COLO829 (cell line): ENCODE measurements around the gene ZBTB48.
A peak's percentile ranks its signal among the peaks of the same experiment; 100 is the strongest.

ENCODE experiments used
- DNase-seq: peaks from one replicate; pipeline ENCODE4 v3.0.0; 2012; ENCODE audit warnings: low spot score

Gene ZBTB48

DNA sequence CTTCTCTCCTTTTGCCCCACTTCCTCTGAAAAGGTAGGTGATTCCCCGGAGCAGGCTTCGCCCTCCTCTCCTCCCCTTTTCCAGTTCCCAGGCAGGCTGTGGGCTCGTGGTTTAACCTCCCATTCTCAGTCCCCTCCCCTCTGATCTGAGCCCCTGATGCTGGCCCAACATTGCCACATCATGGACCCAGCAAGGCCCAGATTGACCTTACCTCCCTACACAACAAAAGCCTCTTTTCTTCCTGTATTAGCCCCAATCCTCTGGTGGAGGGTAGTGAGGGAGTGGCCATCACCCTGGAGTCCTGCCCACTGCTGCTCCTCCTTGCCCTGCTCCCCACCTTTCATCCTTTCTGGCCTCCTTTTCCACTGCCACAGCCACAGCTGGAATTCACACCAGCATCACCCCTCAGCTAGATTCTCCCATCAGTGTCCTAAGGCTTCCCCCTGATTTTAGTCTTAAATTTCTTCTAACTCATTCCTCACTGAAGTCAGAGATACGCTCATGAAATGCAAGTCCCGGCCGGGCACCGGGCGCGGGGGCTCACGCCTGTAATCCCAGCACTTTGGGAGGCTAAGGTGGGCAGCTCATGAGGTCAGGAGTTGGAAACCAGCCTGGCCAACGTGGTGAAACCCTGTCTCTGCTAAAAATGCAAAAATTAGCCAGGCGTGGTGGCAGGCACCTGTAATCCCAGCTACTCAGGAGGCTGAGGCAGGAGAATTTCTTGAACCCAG, 7.0 kb upstream of the ZBTB48 start:
- DNase-seq = no peak

DNA sequence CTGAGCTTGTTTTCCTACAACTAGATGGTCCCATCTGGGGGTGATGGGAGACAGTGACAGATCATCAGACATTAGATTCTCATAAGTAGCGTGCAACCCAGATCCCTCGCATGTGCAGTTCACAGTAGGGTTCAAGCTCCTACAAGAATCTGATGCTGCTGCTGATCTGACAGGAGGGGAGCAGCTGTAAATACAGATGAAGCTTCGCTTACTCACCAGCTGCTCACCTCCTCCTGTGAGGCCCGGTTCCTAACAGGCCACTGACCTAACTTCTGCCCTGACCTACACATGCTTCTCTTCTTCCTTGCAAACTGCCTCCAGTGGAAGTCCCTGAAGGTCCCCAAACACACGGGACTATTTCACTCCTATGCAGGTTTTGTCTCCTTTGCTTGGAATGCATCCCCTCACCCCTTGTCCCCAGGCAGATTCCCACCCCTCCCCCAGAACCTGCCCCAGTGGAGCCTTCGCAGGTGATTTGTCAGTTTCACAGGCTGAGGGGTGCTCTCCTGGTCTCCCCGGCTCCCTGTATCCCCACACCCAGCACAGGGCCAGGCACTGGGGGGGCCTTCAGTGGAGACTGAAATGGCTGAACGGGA, 5.7 kb upstream of the ZBTB48 start:
- DNase-seq = no peak

DNA sequence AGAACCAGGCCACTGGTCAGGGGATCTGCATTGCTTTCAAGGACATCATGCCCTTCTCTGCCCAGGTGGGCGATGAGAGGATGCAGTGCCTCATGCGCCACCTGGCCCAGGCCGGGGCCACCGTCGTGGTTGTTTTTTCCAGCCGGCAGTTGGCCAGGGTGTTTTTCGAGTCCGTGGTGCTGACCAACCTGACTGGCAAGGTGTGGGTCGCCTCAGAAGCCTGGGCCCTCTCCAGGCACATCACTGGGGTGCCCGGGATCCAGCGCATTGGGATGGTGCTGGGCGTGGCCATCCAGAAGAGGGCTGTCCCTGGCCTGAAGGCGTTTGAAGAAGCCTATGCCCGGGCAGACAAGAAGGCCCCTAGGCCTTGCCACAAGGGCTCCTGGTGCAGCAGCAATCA, 5.0 kb upstream of the ZBTB48 start:
- DNase-seq = no peak

DNA sequence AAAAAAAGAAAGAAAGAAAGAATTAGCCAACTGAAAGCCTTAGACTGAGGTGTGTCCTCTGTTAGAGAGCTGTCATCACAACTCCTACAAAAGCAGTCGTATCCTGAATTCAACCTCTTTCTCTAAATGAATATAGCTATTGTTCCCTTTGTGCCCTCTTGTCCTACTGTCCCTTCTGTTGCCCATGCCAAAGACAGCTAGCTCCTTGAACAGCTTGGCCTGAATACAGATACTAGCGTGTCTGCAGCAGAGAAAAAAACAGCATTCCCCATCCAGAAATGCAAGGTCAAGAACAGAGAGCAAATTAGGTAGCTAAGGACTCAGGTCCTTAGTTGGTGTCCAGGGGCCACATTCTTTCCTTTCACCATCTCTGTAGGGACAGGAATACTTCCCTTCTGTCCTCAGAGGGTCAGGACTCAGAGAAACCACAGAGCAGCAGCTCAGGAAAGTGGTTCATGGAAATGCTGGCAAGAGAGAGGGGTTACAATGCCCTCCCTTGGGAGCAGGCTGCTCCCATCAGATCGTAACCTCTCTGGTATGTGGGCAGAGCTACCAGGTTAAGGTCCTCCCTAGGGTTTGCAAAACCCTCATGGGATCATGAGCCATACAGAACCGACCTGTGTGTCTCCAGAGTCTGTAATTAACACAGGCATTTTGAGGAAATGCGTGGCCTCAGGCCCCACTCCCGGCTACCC, 1.8 kb upstream of the ZBTB48 start:
- peak; percentile 48 for DNase-seq

DNA sequence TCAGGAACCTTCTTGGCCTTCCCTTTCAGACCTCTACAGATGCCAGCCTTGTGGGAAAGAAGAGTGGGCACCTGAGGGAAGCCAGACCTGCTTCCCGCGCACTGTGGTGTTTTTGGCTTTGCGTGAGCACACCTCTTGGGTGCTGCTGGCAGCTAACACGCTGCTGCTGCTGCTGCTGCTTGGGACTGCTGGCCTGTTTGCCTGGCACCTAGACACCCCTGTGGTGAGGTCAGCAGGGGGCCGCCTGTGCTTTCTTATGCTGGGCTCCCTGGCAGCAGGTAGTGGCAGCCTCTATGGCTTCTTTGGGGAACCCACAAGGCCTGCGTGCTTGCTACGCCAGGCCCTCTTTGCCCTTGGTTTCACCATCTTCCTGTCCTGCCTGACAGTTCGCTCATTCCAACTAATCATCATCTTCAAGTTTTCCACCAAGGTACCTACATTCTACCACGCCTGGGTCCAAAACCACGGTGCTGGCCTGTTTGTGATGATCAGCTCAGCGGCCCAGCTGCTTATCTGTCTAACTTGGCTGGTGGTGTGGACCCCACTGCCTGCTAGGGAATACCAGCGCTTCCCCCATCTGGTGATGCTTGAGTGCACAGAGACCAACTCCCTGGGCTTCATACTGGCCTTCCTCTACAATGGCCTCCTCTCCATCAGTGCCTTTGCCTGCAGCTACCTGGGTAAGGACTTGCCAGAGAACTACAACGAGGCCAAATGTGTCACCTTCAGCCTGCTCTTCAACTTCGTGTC, 995 bp upstream of the ZBTB48 start:
- DNase-seq = no peak

DNA sequence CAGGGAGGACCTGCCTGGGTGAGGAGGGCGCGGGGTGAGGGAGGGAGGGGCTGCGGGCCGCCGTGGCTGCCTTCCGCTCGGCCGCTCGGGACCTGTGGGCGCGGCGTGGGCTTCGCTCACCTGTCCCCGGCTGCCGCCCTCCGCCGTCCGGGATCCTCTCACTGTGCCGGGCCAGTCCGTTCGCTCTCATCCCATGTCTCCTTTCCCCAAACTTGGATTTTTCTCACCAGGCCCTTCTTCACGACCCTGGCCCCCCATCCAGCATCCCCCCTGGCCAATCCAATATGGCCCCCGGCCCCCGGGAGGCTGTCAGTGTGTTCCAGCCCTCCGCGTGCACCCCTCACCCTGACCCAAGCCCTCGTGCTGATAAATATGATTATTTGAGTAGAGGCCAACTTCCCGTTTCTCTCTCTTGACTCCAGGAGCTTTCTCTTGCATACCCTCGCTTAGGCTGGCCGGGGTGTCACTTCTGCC, 362 bp downstream of the ZBTB48 start:
- DNase-seq = no peak

DNA sequence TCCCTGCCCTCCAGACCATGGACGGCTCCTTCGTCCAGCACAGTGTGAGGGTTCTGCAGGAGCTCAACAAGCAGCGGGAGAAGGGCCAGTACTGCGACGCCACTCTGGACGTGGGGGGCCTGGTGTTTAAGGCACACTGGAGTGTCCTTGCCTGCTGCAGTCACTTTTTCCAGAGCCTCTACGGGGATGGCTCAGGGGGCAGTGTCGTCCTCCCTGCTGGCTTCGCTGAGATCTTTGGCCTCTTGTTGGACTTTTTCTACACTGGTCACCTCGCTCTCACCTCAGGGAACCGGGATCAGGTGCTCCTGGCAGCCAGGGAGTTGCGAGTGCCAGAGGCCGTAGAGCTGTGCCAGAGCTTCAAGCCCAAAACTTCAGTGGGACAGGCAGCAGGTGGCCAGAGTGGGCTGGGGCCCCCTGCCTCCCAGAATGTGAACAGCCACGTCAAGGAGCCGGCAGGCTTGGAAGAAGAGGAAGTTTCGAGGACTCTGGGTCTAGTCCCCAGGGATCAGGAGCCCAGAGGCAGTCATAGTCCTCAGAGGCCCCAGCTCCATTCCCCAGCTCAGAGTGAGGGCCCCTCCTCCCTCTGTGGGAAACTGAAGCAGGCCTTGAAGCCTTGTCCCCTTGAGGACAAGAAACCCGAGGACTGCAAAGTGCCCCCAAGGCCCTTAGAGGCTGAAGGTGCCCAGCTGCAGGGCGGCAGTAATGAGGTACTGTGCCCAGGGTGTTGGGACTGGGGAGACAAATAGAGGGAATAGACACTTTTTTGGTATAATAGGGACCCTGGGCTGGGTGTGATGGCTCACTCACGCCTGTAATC, 1.0 kb downstream of the ZBTB48 start:
- no peak for DNase-seq

DNA sequence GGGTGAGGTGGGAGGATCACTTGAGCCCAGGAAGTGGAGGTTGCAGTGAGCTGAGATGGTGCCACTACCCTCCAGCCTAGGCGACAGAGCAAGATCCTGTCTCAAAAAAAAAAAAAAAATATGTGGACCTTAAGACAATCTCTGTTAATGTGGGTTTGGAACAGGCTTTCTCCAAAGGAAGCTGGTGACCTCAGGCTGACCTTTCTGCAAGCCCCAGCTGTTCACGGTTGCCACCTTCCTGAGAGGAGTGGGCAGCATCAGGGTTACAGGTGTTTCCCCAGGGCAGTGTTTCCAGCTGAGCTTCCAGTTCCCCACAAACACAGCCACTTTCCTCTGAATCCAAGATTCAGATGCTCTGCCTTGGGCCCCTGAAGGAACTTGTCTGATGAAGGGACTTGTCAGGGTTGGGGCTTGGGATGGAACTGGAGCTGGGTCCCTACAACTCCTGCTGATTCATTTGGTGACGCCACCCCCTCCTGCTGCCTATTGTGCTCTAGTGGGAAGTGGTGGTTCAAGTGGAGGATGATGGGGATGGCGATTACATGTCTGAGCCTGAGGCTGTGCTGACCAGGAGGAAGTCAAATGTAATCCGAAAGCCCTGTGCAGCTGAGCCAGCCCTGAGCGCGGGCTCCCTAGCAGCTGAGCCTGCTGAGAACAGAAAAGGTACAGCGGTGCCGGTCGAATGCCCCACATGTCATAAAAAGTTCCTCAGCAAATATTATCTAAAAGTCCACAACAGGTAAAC, 1.9 kb downstream of the ZBTB48 start:
- DNase-seq = no peak

DNA sequence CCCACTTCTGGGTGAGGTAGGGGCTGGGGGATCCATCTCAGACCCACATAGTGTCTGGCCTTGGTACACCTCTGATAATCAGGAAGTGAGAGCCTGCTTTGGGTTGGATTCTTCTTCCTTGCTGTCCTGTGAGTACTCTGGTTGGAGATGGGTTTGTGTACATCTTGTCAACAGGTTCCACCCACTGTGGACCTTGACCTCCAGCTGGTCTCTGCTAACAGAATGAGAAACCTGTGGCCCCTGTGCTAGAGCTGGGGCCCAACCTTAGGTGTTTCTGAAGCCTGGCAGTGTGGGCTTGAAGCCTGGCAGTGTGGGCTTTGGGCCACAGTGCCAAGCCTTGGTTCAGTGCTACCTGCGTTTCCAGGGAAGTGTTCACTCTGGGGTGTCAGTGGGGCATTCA, 2.6 kb downstream of the ZBTB48 start:
- no peak for DNase-seq

DNA sequence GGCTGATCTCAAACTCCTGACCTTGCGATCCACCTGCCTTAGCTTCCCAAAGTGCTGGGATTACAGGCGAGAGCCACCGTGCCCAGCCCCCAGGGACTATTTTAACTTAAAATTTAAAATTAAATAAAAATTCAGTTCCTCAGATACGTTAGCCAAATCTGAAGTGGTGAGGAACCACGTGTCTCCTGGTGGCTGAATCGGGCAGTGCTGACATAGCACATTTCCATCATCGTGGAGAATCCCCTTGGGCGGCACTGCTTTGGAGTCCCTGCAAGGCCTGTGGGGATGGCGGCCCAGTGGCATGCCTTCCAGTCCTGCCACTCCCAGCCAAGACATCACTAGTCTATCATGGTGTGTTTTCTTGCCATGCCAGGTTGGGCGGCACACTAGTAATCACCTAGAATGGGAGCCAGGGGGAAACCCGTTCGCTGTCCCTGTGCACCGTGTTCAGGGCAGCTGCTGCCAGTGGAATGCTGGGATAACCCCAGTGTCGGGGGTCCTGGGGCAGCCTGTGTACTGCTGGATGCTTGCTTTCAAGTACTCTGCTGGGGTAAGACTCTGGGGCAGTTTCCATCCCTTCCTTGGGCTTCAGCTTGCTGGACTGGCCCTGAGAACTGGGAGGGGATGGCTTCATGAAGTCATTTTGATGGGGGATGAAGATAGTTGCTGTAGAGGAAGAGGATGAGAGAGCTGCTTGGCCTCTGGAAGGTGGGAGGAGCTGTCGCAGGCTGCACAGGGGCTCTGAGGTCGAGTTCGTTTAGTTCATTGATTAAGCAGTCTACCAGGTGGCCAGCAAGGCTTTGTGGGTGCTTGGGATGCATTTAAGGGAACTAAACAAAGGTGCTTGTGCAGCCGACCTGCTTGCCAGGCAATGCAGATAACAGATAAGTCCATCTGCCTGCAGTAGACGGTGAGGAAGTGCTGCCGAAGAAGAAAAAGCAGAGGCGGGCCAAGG, 4.6 kb downstream of the ZBTB48 start:
- no peak for DNase-seq

DNA sequence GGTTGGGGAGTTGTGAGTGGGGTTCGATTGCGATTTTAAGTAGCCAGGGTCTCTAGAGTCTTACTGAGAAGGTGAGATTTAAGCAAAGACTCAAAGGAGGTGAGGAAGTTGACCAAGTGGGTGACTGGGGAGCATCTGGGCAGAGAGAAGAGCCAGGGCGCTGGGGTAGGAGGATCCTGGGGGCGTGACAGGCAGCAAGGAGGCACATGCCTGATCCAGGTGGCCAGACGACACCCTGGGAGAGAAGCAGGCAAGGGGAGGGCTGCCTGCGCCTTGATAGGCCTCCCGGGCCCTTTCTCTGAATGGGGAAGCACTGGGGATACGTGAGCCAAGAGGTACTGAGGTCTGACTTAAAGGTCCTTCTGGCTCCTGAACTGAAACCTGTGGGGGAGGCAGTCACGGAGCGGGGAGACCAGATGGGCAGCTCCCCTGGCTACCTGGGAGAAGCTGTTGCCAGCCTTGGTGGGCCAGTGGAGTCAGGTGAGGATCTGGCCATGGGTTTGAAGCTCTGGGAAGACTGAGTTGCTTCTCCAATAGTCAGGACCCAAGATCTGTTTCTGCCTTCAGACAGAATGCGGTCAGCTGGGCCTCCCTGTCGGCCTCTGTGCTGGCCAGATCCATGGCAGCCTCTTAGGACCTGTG, 5.4 kb downstream of the ZBTB48 start:
- no peak for DNase-seq

DNA sequence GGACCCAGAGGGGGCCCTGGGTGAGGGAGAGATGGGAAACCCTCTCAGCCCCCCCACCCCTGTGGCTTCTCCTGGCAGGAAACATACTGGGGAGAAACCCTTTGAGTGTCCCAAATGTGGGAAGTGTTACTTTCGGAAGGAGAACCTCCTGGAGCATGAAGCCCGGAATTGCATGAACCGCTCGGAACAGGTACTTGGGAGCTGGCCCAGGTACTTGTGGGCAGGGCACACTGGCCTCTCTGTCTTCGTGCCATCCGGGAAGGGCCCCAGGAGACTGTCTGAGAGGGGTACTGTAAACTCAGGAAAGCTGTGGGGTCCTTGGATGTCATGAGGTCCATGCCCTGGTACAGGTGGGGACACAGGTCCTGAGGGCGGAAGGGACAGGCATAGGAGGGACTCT, 6.0 kb downstream of the ZBTB48 start:
- DNase-seq = no peak

DNA sequence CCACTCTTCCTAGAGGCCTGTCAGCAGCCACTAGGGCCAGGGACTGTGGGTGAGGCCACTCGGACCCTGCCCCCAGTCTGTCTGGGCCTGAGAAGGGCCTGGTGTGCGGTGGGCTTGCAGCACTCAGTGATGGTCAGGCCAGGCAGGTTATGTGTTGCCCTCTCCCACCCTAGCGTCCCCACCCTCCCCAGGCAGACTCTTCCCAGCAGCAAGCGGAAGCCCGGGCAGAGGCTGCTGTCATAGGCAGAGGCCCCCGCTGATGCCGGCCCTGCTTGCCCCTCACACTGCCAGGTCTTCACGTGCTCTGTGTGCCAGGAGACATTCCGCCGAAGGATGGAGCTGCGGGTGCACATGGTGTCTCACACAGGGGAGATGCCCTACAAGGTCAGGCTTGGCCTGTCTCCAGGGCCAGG, 6.6 kb downstream of the ZBTB48 start:
- DNase-seq = no peak

DNA sequence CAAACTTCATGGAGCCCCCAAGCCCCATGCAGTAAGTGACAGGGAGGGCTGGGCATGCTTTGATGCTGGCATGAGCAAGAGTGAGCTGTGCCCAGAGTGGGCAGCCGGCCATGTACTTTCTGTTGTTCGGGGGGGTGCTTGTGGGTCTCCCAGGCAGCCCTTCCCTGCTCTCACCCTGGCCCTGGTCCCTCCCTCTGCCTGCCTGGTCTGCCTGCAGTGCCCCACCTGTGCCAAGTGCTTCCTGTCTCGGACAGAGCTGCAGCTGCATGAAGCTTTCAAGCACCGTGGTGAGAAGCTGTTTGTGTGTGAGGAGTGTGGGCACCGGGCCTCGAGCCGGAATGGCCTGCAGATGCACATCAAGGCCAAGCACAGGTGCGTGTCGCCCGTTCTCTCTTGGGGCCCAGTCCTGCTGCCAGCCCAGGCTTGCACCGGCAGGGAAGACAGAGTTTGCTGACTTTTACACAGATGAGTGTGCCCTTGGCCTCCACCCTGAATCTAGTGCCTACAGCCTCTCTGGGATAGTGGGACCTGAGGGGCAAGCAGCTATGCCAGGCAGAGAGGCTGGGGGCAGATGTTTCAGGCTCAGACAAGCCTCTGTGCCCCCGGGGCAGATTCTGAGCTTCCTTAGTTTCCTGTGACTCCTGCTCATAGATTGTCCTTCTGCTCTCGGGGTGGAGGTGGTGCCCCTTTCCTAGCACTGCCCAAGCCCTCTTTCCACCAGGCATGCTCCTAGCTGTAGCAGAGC, 7.6 kb downstream of the ZBTB48 start:
- no peak for DNase-seq

DNA sequence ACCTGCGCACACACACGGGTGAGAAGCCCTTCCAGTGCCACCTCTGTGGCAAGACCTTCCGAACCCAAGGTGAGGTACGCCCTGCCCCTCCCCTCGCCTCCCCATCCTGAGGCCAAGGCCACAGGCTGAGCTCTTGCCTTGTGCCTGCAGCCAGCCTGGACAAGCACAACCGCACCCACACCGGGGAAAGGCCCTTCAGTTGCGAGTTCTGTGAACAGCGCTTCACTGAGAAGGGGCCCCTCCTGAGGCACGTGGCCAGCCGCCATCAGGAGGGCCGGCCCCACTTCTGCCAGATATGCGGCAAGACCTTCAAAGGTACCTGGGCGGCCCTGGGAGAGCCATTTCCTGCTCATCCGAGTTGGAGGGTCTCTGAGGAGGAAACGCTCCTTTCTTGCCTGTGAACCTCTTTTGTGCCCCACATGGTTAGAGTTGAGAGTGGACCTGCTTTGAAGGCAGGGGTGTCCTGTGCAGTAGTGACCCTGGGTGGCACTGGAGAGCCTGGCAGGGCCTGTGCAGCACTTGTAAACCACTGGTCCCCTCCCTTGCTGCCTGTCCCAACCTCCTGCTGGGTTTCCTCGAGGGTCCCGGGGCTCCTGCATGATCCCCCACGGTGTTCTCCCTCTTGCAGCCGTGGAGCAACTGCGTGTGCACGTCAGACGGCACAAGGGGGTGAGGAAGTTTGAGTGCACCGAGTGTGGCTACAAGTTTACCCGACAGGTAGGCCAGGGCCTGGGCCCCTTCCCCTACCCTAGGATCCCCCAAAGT, 8.5 kb downstream of the ZBTB48 start:
- no peak for DNase-seq

DNA sequence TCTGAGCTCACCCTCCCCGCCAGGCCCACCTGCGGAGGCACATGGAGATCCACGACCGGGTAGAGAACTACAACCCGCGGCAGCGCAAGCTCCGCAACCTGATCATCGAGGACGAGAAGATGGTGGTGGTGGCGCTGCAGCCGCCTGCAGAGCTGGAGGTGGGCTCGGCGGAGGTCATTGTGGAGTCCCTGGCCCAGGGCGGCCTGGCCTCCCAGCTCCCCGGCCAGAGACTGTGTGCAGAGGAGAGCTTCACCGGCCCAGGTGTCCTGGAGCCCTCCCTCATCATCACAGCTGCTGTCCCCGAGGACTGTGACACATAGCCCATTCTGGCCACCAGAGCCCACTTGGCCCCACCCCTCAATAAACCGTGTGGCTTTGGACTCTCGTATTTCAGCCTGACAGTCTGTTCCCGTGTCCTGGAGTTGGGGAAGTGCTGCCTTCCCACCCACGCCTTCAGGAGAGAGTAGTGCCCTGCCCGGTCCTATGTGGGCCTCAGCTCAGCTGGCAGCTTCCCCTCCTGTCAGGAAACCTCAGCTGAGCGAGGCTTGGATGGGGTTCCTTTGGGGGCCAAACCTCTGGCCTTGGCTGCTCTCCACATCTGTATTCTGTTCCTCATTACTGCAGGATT, 9.2 kb downstream of the ZBTB48 start:
- DNase-seq = no peak

DNA sequence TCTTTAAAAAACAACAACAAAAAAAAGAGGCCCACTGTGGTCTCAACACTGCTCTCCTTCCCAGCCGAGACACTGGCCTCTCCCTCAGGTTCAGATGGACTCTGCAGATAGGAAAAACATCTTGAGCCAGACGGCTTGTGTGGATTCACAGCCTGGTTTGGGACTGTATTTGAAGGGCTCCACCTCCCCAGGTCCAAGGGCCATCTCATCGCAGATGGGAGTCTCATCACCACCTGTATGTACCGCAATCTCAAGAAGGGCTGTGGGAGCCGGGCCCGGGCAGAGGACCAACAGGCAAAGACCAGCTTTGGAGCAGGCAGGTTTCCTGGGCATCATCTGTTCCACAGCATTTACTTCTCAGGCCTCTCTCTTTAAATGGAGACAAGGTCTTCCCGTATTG, 10.3 kb downstream of the ZBTB48 start:
- DNase-seq = no peak
